MCF 10A (cell line): ENCODE data around the gene MYLIP. TPM values are rescaled to one million over a fixed set of nuclear protein-coding genes. Genes with fewer than 3 reads are reported as not detected.

Experiments used
- BruUV-seq: library from RNA; stranded (reverse); fragments of 400-500 nt; replicated peaks from 2 replicates; lab custom pipeline; 2021; lab: Mats Ljungman, UMichigan
- CTCF ChIA-PET: fragments of 300-600 bp; sonication (Branson Sonifier 250); formaldehyde crosslinking; extraction: SDS; loops from one replicate; lab custom pipeline; 2021; ENCODE audit warnings: antibody characterized with exemption, inconsistent platforms; lab: Yijun Ruan, JAX
- POLR2A ChIA-PET: fragments of 300-600, 350-650 bp; sonication (Branson Sonifier 250); formaldehyde crosslinking; extraction: SDS; loops from one replicate; lab custom pipeline; 2020; ENCODE audit warnings: antibody characterized with exemption, inconsistent platforms; lab: Yijun Ruan, JAX
- DNase-seq: peaks from one replicate; pipeline ENCODE4 v3.0.0-alpha.2; 2018; ENCODE audit not compliant: unreplicated experiment
- H3K27ac Mint-ChIP-seq: one replicate; pipeline ENCODE4 v1.8.0; 2022; ENCODE audit warnings: mild to moderate bottlenecking, low read depth, mixed read lengths; ENCODE audit not compliant: unreplicated experiment
- H3K27me3 Mint-ChIP-seq: one replicate; pipeline ENCODE4 v1.8.0; 2022; ENCODE audit warnings: mixed read lengths; ENCODE audit not compliant: insufficient read depth, unreplicated experiment
- H3K36me3 Mint-ChIP-seq: one replicate; pipeline ENCODE4 v1.8.0; 2022; ENCODE audit warnings: mild to moderate bottlenecking, moderate library complexity, mixed read lengths; ENCODE audit not compliant: insufficient read depth, unreplicated experiment
- H3K4me1 Mint-ChIP-seq: one replicate; pipeline ENCODE4 v1.8.0; 2022; ENCODE audit warnings: mixed read lengths; ENCODE audit not compliant: insufficient read depth, unreplicated experiment
- H3K4me3 Mint-ChIP-seq: one replicate; pipeline ENCODE4 v1.8.0; 2022; ENCODE audit warnings: mild to moderate bottlenecking, moderate library complexity, mixed read lengths; ENCODE audit not compliant: unreplicated experiment
- H3K9me3 Mint-ChIP-seq: one replicate; pipeline ENCODE4 v1.8.0; 2022; ENCODE audit warnings: mixed read lengths; ENCODE audit not compliant: unreplicated experiment
- intact Hi-C: fragments of 100-400 bp; cut with micrococcal nuclease; formaldehyde crosslinking; loops from 2 replicates; pipeline ENCODE4 v1.14.1; 2022
- total RNA-seq: library from RNA; stranded (reverse); gene quantifications from 2 replicates; pipeline ENCODE4 v1.2.3, GENCODE V29; 2022
- TF ChIP-seq, protein P1 (sequence below): fragments of 200-600 bp; IDR thresholded peaks from one replicate; pipeline ENCODE4 v1.8.0; 2022; ENCODE audit warnings: antibody characterized with exemption, mild to moderate bottlenecking; ENCODE audit not compliant: unreplicated experiment

MYLIP gene
- total RNA-seq, 1 experiment from 2014 or later, result 2.1 TPM

GRCh38 chr6:16157492-16157891 lies 28.6 kb downstream of the MYLIP start:
- CTCF ChIA-PET, result interaction anchor here (0.6 kb wide), 1 partner anchor 503 kb away, joined by 3 read pairs; no protein-coding TSS in a partner anchor
- BruUV-seq, result no TSS peak
- no peaks in the 10 kb centered on the region for H3K9me3 Mint-ChIP-seq
- no peak overlapping the region for H3K27ac Mint-ChIP-seq
- POLR2A ChIA-PET, result no interaction called here
- no peaks in the 10 kb centered on the region for H3K4me1 Mint-ChIP-seq
- DNase-seq, result no peak
- H3K4me3 Mint-ChIP-seq, result no peak overlapping the region
- intact Hi-C loops, result no loop called here
- TF ChIP-seq, protein P1, sequence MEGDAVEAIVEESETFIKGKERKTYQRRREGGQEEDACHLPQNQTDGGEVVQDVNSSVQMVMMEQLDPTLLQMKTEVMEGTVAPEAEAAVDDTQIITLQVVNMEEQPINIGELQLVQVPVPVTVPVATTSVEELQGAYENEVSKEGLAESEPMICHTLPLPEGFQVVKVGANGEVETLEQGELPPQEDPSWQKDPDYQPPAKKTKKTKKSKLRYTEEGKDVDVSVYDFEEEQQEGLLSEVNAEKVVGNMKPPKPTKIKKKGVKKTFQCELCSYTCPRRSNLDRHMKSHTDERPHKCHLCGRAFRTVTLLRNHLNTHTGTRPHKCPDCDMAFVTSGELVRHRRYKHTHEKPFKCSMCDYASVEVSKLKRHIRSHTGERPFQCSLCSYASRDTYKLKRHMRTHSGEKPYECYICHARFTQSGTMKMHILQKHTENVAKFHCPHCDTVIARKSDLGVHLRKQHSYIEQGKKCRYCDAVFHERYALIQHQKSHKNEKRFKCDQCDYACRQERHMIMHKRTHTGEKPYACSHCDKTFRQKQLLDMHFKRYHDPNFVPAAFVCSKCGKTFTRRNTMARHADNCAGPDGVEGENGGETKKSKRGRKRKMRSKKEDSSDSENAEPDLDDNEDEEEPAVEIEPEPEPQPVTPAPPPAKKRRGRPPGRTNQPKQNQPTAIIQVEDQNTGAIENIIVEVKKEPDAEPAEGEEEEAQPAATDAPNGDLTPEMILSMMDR, result no peak
- H3K36me3 Mint-ChIP-seq, result no peaks in the 10 kb centered on the region
- H3K27me3 Mint-ChIP-seq, result no peaks in the 10 kb centered on the region

DNA sequence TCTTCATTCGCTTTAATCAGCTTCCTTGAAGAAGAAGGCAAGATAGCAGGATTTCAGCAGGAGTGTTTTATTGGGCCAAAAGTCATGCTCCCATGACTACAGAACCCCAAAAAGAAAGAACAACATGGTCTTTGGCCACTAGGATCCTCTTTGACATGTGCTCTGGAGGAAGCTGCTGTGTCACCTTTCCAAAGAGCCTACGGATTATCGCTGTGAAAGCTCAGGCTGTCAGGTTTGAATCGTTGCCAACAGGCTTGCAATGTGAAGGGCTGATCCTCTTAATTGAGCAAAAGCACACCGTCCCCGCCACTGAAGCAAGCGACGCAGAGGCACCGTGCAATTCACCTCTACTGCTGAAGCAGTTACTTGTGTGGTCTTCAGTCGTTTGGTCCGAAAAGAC lies 29.0 kb downstream of the MYLIP start:
- TF ChIP-seq, protein P1, result no peak
- BruUV-seq, result no TSS peak
- no peak overlapping the region for H3K4me3 Mint-ChIP-seq
- no peaks in the 10 kb centered on the region for H3K27me3 Mint-ChIP-seq
- ChIA-PET CTCF (interaction anchor here (0.6 kb wide), 1 partner anchor 503 kb away, joined by 3 read pairs; no protein-coding TSS in a partner anchor), POLR2A (no interaction called here)
- no peaks in the 10 kb centered on the region for H3K4me1 Mint-ChIP-seq
- H3K36me3 Mint-ChIP-seq, result no peaks in the 10 kb centered on the region
- H3K9me3 Mint-ChIP-seq, result no peaks in the 10 kb centered on the region
- no peak for DNase-seq
- no peak overlapping the region for H3K27ac Mint-ChIP-seq
- intact Hi-C loops, result no loop called here

DNA sequence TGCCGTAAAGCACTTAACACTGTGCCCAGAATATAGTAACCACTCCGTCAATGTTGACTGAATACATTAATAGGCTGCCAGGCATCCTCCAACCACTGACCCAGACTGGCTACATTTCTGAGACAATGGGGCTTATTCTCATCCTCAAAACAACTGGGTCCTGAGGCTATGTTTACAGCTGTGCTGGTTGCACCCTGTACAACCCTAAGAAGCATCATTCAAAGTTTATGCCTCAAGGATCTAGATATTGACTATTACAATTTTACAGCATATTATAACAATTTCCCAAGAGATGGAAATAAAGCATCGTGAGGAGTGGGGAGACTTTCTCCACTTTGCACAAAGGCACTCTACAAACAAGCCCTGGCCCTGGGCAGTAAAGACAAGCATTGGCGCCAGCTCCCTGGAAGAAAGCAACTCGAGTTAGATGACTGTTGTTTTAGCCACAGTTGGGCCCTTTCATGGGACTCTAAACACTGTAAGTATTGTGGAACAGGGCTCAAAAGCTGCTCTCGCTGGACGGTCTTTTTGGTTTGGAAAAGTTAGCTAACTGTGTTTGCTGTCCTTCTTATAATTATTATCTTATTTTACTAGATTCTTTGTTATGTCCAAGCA lies 30.2 kb downstream of the MYLIP start:
- Mint-ChIP-seq H3K27ac (no peak overlapping the region), H3K4me1 (peaks cover 9% of the 10 kb centered on the region), H3K9me3 (no peaks in the 10 kb centered on the region), H3K27me3 (no peaks in the 10 kb centered on the region), H3K36me3 (no peaks in the 10 kb centered on the region), H3K4me3 (no peak overlapping the region)
- TF ChIP-seq, protein P1, result no peak
- intact Hi-C loops, result no loop called here
- no peak for DNase-seq
- ChIA-PET CTCF (interaction anchor here (0.5 to 1.7 kb wide), 3 partner anchors 24 to 468 kb away, joined by 3 to 6 read pairs (median 6); no protein-coding TSS in a partner anchor), POLR2A (no interaction called here)
- BruUV-seq, result no TSS peak

DNA sequence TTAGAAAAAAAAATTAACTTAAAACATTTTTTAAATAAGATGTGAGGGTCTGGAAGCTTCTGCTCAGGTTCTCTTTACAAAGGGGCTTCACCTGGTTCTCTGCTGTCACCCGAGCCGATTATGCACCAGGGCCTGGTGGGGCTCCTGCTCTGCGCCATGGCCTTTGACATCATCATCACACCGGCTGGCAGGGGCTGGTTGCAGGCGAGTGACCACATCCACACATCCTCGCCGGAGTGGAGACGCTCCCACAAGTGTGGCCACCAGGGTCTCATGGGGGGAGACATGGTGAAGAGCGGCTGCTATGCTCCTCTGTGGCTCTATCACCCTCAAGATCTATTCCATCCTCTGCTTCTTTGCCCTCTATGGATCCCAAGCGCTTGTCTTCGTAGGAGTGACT lies 31.9 kb downstream of the MYLIP start:
- Mint-ChIP-seq H3K4me1 (peaks cover 10% of the 10 kb centered on the region), H3K36me3 (no peaks in the 10 kb centered on the region), H3K4me3 (no peak overlapping the region), H3K27ac (no peak overlapping the region), H3K9me3 (no peaks in the 10 kb centered on the region), H3K27me3 (peaks cover 7% of the 10 kb centered on the region)
- BruUV-seq, result no TSS peak
- TF ChIP-seq, protein P1, result no peak
- intact Hi-C loops, result no loop called here
- ChIA-PET POLR2A (no interaction called here), CTCF (interaction anchor here (1.7 kb wide), 1 partner anchor 469 kb away, joined by 6 read pairs; no protein-coding TSS in a partner anchor)
- no peak for DNase-seq
